RWPE2 (cell line): ENCODE results near the gene SLCO4A1.

Source experiments
- ATAC-seq: fragments of 200-7000 bp; cut with Tn5 transposase; 3 replicates; pipeline ENCODE4 v1.9.1; 2021; ENCODE audit warnings: low read depth
- DNase-seq: peaks from one replicate; pipeline ENCODE4 v3.0.0-alpha.2; 2020; ENCODE audit warnings: low spot score
- H3K27ac ChIP-seq: fragments of 450-650 bp; 2 replicates; pipeline ENCODE4 v1.5.1; 2017; ENCODE audit warnings: mild to moderate bottlenecking; ENCODE audit not compliant: poor library complexity, severe bottlenecking
- H3K27me3 ChIP-seq: fragments of 250-450 bp; sonication (Bioruptor Pico); 2 replicates; pipeline ENCODE4 v1.5.1; 2021; ENCODE audit warnings: mild to moderate bottlenecking, moderate library complexity; ENCODE audit not compliant: insufficient read depth, poor library complexity, severe bottlenecking
- H3K36me3 ChIP-seq: fragments of 250-450 bp; sonication (Bioruptor Pico); 2 replicates; pipeline ENCODE4 v1.5.1; 2020; ENCODE audit warnings: low read depth, mild to moderate bottlenecking, moderate library complexity
- H3K4me1 ChIP-seq: fragments of 250-450 bp; sonication (Bioruptor Pico); 2 replicates; pipeline ENCODE4 v1.5.1; 2021; ENCODE audit warnings: mild to moderate bottlenecking, moderate library complexity; ENCODE audit not compliant: insufficient read depth, poor library complexity, severe bottlenecking
- H3K4me3 ChIP-seq: fragments of 250-450 bp; sonication (Bioruptor Pico); 2 replicates; pipeline ENCODE4 v1.5.1; 2021; ENCODE audit warnings: mild to moderate bottlenecking, moderate library complexity; ENCODE audit not compliant: severe bottlenecking
- H3K9me3 ChIP-seq: fragments of 250-450 bp; sonication (Bioruptor Pico); 2 replicates; pipeline ENCODE4 v1.5.1; 2021; ENCODE audit warnings: mild to moderate bottlenecking, moderate library complexity; ENCODE audit not compliant: severe bottlenecking
- CTCF ChIP-seq: fragments of 450-650 bp; IDR thresholded peaks from one replicate; pipeline ENCODE4 v1.5.1; 2017; ENCODE audit warnings: mild to moderate bottlenecking, moderate library complexity; ENCODE audit not compliant: poor library complexity, severe bottlenecking

The SLCO4A1 gene

GRCh38 chr20:62706344-62706743 lies 64.0 kb downstream of the SLCO4A1 start:
- H3K4me3 ChIP-seq, result no peak overlapping the region
- no peak for ATAC-seq
- H3K36me3 ChIP-seq, result no peaks in the 10 kb centered on the region
- peaks cover 60% of the 10 kb centered on the region for H3K4me1 ChIP-seq
- peaks cover 26% of the 10 kb centered on the region for H3K27me3 ChIP-seq
- no peak for DNase-seq
- H3K9me3 ChIP-seq, result no peaks in the 10 kb centered on the region
- H3K27ac ChIP-seq, result peak overlapping the region; percentile 97
- no peak for TF ChIP-seq CTCF

- H3K4me3 ChIP-seq, result no peak overlapping the region
- DNase-seq, result no peak
- peaks cover 60% of the 10 kb centered on the region for H3K4me1 ChIP-seq
Measured at GRCh38 chr20:62706857-62707256, 64.6 kb downstream of the SLCO4A1 start.

GRCh38 chr20:62707276-62707920 lies 65.1 kb downstream of the SLCO4A1 start:
- no peak for DNase-seq
- peaks cover 60% of the 10 kb centered on the region for H3K4me1 ChIP-seq
- H3K4me3 ChIP-seq, result no peak overlapping the region
- no peaks in the 10 kb centered on the region for H3K36me3 ChIP-seq
- H3K9me3 ChIP-seq, result no peaks in the 10 kb centered on the region
- ATAC-seq, result no peak
- no peak for TF ChIP-seq CTCF
- H3K27ac ChIP-seq, result peak overlapping the region; percentile 97
- H3K27me3 ChIP-seq, result peaks cover 26% of the 10 kb centered on the region

More at GRCh38 chr20:62706857-62707256, 64.6 kb downstream of the SLCO4A1 start:
- Histone ChIP-seq H3K27ac (peak overlapping the region; percentile 97), H3K27me3 (peaks cover 26% of the 10 kb centered on the region), H3K9me3 (no peaks in the 10 kb centered on the region), H3K36me3 (no peaks in the 10 kb centered on the region)
- TF ChIP-seq CTCF, result no peak
- no peak for ATAC-seq

- H3K27ac ChIP-seq, result peak overlapping the region; percentile 97
- H3K27me3 ChIP-seq, result peaks cover 26% of the 10 kb centered on the region
- ATAC-seq (no peak), DNase-seq (no peak)
- peak overlapping the region; percentile 33 for H3K4me3 ChIP-seq
- no peaks in the 10 kb centered on the region for H3K36me3 ChIP-seq
- H3K9me3 ChIP-seq, result no peaks in the 10 kb centered on the region
- peak; percentile 51 for TF ChIP-seq CTCF
- peaks cover 56% of the 10 kb centered on the region for H3K4me1 ChIP-seq
Measured at GRCh38 chr20:62707921-62708521, 65.7 kb downstream of the SLCO4A1 start.
